ENCODE measurements around the gene EID3. TPM values are rescaled to one million over a fixed set of nuclear protein-coding genes. Genes with fewer than 3 reads are reported as not detected.
"Not testable (repeated sequence)": the region's sequence is repeated elsewhere in the genome, so short reads cannot be mapped to it uniquely, and the experiment has no call there.

EID3 gene
- total RNA-seq, 6 experiments from 2014 or later, result 2.2 to 4.4 (median 4.1) TPM

- Mint-ChIP-seq H3K36me3 (ENCODE audit: low read depth) (peaks cover 65% of the 10 kb centered on the region), H3K4me1 (ENCODE audit: low read depth) (peaks cover 25% of the 10 kb centered on the region), H3K4me3 (peak overlapping the region; percentile 15; the same call in 1 of the 2 replicates), H3K9me3 (peaks cover 13% of the 10 kb centered on the region), H3K27me3 (ENCODE audit: insufficient read depth) (peaks cover 39% of the 10 kb centered on the region), H3K27ac (peak overlapping the region; percentile 76)
- no peak for TF ChIP-seq CTCF (IDR thresholded peaks at IDR 0.05)
- DNase-seq, result no peak
Observed at GRCh38 chr12:104321949-104322348, 18.4 kb downstream of the EID3 start.

DNA sequence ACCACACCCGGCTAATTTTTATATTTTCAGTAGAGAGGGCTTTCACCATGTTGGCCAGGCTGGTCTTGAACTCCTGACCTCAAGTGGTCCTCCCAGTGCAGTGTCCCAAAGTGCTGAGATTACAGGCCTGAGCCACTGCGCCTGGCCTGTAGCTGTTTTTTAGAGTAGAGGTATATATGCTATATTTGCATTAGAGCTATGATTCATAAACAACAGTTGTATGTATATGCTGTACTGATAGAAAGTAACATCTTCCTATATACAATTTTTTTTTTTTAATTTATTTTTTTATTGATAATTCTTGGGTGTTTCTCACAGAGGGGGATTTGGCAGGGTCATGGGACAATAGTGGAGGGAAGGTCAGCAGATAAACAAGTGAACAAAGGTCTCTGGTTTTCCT is 19.0 kb downstream of the EID3 start:
- Mint-ChIP-seq H3K27ac (peak overlapping the region; percentile 76), H3K4me1 (ENCODE audit: low read depth) (peaks cover 29% of the 10 kb centered on the region), H3K9me3 (peaks cover 13% of the 10 kb centered on the region), H3K27me3 (ENCODE audit: insufficient read depth) (peaks cover 45% of the 10 kb centered on the region), H3K36me3 (ENCODE audit: low read depth) (peaks cover 68% of the 10 kb centered on the region)
- not testable (repeated sequence) for DNase-seq, H3K4me3 Mint-ChIP-seq

GRCh38 chr12:104323899-104324298 is 20.4 kb downstream of the EID3 start:
- peak overlapping the region; percentile 54 for H3K27ac Mint-ChIP-seq
- H3K36me3 Mint-ChIP-seq (ENCODE audit: low read depth), result peaks cover 61% of the 10 kb centered on the region

DNA sequence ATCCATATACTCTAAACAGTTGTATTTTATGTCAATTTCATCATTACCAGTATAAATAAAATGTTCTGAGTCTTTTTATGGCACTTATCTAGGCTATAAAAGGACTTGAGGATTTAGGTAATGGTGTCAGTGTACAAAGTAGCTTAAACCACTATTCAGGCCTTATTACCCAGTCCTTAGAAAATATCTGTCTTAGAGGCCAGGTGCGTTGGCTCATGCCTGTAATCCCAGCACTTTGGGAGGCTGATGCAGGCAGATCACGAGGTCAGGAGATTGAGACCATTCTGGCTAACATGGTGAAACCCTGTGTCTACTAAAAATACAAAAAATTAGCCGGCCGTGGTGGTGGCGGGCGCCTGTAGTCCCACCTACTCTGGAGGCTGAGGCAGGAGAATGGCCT is 24.7 kb downstream of the EID3 start:
- peaks cover 49% of the 10 kb centered on the region for H3K36me3 Mint-ChIP-seq (ENCODE audit: low read depth)
- DNase-seq, H3K27ac Mint-ChIP-seq, H3K4me3 Mint-ChIP-seq, H3K9me3 Mint-ChIP-seq: not testable (repeated sequence)
- H3K4me1 Mint-ChIP-seq (ENCODE audit: low read depth), result peaks cover 14% of the 10 kb centered on the region; the same call in 1 of the 2 replicates
- H3K27me3 Mint-ChIP-seq (ENCODE audit: insufficient read depth), result peaks cover 43% of the 10 kb centered on the region

More at GRCh38 chr12:104323899-104324298, 20.4 kb downstream of the EID3 start:
- Mint-ChIP-seq H3K4me3 (peak overlapping the region; percentile 34; the same call in 1 of the 2 replicates), H3K4me1 (ENCODE audit: low read depth) (peaks cover 29% of the 10 kb centered on the region), H3K27me3 (ENCODE audit: insufficient read depth) (peaks cover 53% of the 10 kb centered on the region), H3K9me3 (peaks cover 13% of the 10 kb centered on the region)
- DNase-seq, result no peak
- TF ChIP-seq CTCF (IDR thresholded peaks at IDR 0.05), result no peak

DNA sequence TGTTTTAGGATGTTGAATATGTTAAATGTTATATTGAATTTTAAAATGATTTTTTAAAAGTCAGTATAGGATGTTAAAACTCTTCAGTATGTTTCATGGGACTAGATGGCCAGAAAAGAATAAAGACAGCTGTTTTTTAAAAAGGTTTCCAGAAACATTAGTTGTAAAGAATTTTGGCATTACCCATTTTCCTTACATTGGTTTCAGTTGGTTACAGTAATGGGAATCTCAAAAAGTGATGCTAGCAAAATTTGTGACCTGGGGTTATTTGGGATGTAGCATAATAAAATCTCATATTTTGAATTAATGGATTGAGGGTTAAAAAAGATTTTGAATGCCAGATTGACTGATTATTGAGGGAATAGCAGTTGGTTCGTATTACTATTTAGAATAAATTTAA is 25.3 kb downstream of the EID3 start:
- H3K4me3 Mint-ChIP-seq, result 0 out of 2 replicates have a peak overlapping the region, but pooled peaks have one; percentile 17
- TF ChIP-seq CTCF (IDR thresholded peaks at IDR 0.05), result no peak
- H3K27me3 Mint-ChIP-seq (ENCODE audit: insufficient read depth), result peaks cover 44% of the 10 kb centered on the region
- H3K9me3 Mint-ChIP-seq, result peaks cover 3% of the 10 kb centered on the region; the same call in 1 of the 2 replicates
- peak overlapping the region; percentile 49 for H3K27ac Mint-ChIP-seq
- H3K36me3 Mint-ChIP-seq (ENCODE audit: low read depth), result peaks cover 51% of the 10 kb centered on the region
- H3K4me1 Mint-ChIP-seq (ENCODE audit: low read depth), result peaks cover 18% of the 10 kb centered on the region
- no peak for DNase-seq

- no peak for DNase-seq
- TF ChIP-seq CTCF (IDR thresholded peaks at IDR 0.05), result no peak
- Mint-ChIP-seq H3K9me3 (no peaks in the 10 kb centered on the region; the same call in 1 of the 2 replicates), H3K4me3 (no peak overlapping the region; the same call in 1 of the 2 replicates), H3K4me1 (ENCODE audit: low read depth) (peaks cover 21% of the 10 kb centered on the region), H3K27me3 (ENCODE audit: insufficient read depth) (peaks cover 45% of the 10 kb centered on the region), H3K36me3 (ENCODE audit: low read depth) (peaks cover 53% of the 10 kb centered on the region), H3K27ac (peak overlapping the region; percentile 42; the same call in 1 of the 2 replicates)
Observed at GRCh38 chr12:104329707-104330532, 26.4 kb downstream of the EID3 start.
